Ureter (tissue), 1 donor: ENCODE results near the gene BICDL1. TPM values are rescaled to one million over a fixed set of nuclear protein-coding genes. Genes with fewer than 3 reads are reported as not detected.
"Not testable (repeated sequence)": the region's sequence is repeated elsewhere in the genome, so short reads cannot be mapped to it uniquely, and the experiment has no call there.

ENCODE experiments used
- DNase-seq: peaks from one replicate; pipeline ENCODE4 v3.0.0-alpha.2; 2020; ENCODE audit warnings: low spot score
- total RNA-seq: library from RNA; stranded (reverse); gene quantifications from one replicate; pipeline ENCODE4 v1.2.4, GENCODE V29; 2023
- donor health status: DM: yes; HTN: yes; CAD: no.

Gene BICDL1
- 17.2 TPM for total RNA-seq

- DNase-seq: peak; percentile 83
Observed at GRCh38 chr12:119988472-119989360, at the start of gene BICDL1. TSS of gene BICDL1 (plus strand) at chr12:119989236. CDS start at chr12:119989869, 633 bp downstream.

- DNase-seq: no peak
Observed at GRCh38 chr12:119940897-119941296, 48.1 kb upstream of the BICDL1 start.

DNA sequence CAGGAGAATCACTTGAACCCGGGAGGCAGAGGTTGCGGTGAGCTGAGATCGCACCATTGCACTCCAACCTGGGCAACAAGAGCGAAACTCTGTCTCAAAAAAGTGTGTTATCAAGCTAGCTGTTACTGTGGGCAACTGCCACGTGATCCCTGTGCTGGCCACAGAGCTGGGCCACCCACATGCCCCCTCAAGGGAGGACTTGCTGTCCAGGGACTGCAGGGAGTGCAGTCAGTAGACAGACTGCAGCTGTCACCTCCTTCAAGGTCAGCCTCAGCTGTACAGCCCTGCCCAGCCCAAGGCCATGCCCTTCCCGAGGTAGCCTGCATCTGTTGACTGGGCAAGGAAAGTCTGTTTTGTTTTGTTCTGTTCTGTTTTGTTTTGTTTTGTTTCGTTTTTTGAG, 46.6 kb upstream of the BICDL1 start:
- no peak for DNase-seq

DNA sequence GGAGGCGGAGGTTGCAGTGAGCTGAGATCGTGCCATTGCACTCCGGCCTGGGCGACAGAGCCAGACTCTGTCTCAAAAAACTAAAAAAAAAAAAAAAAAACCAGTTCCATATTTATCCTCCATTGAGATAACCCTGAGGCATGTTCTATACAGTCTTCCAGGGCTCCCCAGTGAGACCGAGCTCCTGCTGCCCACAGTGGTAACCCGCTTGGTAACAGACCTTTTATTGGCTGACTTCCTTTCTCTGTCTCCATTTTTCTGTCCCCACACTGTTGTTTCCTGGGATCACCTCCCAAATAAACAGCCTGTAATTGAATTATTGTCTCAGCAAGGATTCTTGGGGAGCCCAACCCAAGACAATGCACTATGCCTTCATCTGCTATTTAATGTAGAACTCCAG, 42.8 kb upstream of the BICDL1 start:
- no peak for DNase-seq

GRCh38 chr12:119949145-119949544, 39.9 kb upstream of the BICDL1 start:
- no peak for DNase-seq

- no peak for DNase-seq
Observed at GRCh38 chr12:119949594-119949993, 39.4 kb upstream of the BICDL1 start.

DNA sequence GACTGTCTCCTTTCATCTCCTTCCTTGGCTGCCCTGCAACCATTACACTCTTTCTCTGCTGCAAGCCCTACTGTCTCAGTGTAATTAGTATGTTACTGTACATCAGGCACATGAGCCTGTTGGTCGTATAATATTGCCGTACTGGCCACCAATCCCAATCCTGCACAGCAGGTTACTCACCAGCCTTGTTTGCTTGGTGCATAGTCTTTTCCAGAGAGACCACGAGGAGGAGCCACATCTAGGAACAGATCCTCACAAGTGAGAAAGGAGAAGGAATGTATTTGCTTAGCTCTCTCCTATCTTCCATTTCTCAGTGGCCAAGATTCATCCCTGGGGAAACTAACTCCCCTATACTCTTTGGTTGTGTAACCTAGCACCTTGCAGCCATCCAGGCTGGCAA, 33.0 kb upstream of the BICDL1 start:
- no peak for DNase-seq

- DNase-seq: no peak
Observed at GRCh38 chr12:119957135-119957534, 31.9 kb upstream of the BICDL1 start.

DNA sequence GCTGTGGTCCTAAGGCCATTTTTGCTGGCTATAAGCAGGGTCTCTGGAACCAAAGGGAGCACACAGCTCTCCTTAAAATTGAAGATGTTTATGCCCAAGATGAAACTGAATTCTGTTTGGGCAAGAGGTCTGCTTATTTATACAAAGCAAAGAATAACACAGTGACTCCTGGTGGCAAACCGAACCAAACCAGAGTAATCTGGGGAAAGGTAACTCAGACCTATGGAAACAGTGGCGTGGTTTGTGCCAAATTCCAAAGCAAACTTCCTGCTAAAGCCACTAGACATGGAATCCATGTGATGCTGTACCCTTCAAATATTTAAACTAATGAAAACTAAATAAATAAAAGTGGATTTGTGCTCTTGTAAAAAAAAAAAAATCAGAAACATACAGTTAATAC, 29.6 kb upstream of the BICDL1 start:
- DNase-seq: no peak

DNA sequence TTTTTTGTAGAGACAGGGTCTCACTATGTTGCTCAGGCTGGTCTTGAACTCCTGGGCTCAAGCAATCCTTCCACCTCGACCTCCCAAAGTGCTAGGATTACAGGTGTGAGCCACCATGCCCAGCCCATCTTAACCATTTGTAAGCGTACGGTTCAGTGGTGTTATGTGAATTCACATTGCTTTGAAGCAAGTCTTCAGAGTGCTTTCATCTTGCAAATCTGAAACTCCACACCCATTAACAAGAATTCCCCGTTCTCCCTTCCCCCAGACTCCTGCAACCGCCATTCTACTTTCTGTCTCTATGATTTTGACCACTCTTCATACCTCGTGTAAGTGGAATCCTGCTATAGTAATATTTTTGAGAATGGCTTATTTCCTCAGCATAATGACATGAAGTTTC, 24.9 kb upstream of the BICDL1 start:
- DNase-seq: no peak

GRCh38 chr12:119964929-119965328, 24.1 kb upstream of the BICDL1 start:
- DNase-seq: no peak

GRCh38 chr12:119980242-119980641, 8.8 kb upstream of the BICDL1 start:
- DNase-seq: no peak

GRCh38 chr12:119980702-119981101, 8.3 kb upstream of the BICDL1 start:
- DNase-seq: not testable (repeated sequence)

- DNase-seq: no peak
Observed at GRCh38 chr12:119989361-119989730, 310 bp downstream of the BICDL1 start.

- DNase-seq: peak; percentile 70
Observed at GRCh38 chr12:119989731-119990381, 820 bp downstream of the BICDL1 start.

- no peak for DNase-seq
Observed at GRCh38 chr12:119990382-119990874, 1.4 kb downstream of the BICDL1 start.

DNA sequence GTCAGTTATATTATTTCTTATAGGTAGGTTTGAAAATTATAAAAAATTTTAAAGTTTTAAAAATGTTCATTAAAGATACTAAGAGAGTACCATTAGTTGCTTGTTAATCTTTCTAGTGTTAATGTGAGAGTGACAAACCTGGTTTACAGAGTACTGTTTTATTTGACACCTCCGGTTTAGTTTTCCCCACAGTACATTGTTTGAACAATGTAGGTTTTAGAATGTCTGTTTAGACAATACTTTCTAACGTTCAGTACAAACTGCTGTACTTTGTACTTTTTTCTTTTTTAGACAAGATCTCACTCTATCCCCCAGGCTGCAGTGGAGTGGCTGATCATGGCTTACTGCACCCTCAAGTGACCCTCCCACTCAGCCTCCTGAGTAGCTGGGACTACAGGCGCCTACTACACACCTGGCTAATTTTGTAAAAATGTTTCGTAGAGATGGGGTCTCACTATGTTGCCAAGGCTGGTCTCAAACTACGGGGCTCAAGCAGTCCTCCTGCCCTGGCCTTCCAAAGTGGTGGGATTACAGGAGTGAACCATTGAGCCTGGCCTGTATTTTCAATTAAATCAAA, 3.2 kb downstream of the BICDL1 start:
- DNase-seq: no peak

DNA sequence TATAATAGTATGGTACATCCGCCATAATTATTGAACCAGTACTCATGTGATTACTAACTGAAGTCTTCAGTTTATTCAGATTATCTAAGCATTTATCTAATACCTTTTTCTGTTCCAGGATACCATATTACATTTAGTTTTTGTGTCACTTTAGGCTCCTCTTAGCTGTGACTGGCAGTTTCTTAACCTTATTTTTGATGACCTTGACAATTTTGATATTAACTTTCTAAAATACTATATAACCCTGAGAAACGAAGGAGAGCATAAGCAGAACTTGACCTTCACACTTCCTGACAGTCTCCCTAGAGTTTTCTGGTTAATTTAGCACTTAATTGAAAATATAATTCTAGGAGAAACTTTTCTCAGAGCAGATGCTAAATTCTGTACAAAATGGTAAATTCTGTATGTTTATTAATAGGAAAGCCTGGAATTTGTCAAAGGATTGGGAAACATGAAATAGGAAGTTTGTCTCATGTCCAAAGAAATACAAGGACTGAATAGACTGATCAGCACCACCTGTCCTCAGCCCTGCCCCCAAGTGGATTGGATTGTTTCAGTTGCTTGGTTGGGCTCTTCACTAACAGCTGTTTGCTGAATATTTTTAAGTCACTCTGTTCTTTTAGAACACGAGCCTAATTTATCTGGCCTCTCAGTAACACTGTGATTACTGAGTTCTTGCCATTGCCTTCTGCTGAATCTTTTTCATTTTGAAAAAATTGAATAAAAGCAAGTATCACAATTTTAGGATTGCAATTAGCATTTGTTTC, 6.0 kb downstream of the BICDL1 start:
- DNase-seq: no peak

GRCh38 chr12:119996417-119996816, 7.4 kb downstream of the BICDL1 start:
- DNase-seq: no peak

DNA sequence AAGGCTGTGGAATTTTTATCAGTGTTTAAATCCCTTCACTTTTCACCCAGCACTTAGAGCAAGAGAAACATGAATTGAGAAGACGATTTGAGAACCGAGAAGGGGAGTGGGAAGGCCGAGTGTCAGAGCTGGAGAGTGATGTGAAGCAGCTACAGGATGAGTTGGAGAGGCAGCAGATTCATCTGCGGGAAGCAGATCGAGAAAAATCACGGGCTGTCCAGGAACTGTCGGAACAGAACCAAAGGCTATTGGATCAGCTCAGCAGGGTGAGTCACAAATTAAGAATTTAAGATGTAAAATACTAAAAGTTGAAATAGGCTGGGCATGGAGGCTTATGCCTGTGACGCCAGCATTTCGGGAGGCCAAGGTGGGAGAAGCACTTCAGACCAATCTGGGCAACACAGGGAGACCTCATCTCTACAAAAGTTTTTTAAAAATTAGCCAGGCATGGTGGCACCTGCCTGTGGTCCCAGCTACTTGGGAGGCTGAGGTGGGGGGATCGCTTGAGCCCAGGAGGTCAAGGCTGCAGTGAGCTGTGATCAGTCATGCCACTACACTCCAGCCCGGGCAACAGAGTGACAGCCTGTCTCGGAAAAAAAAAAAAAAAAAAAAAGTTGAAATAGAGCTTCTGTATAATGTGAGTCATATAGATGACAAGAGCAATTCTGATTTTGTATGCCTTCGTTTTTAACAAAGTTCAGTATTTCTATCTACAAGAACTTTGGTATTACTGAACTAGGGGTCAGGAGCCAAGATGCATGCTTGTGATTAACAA, 9.6 kb downstream of the BICDL1 start:
- no peak for DNase-seq

DNA sequence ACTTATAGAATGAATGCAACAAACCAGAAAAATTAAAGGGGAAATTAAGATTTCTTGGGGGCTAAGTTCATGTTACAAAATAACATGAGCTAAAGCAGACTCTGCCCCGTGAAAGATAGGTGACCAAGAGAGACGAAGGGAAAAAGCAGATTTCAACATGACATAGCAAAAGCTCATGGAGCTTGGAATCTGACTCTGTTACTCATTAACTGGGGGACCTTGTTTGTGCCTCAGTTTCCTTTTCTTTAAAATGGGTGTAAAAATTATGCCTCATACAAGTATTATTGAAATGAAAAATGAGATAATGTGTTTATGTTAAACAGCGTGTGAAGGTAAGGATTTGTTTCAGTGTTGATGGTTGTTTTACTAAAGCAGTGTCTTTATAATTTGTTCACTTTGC, 11.5 kb downstream of the BICDL1 start:
- no peak for DNase-seq
